HepG2 (cell line): Measurements from ENCODE around the gene SH3BP5. TPM values are rescaled to one million over a fixed set of nuclear protein-coding genes. Genes with fewer than 3 reads are reported as not detected.

ENCODE experiments used
- ATAC-seq: fragments of 200-7000 bp; cut with Tn5 transposase; 3 replicates; pipeline ENCODE4 v1.9.1; 2020; ENCODE audit warnings: mild to moderate bottlenecking, moderate library complexity
- BruUV-seq: library from RNA; stranded (reverse); fragments of 400-500 nt; replicated peaks from 2 replicates; lab custom pipeline; 2021; lab: Mats Ljungman, UMichigan
- CTCF ChIA-PET: fragments of 300-600 bp; formaldehyde crosslinking; extraction: SDS; loops from one replicate; lab custom pipeline; 2021; ENCODE audit warnings: low total read pairs, inconsistent platforms, low intra/inter-chr PET ratio; lab: Yijun Ruan, JAX
- POLR2A ChIA-PET: fragments of 350-600 bp; sonication (Branson Sonifier 250); formaldehyde crosslinking; loops from one replicate; lab custom pipeline; 2020; ENCODE audit warnings: antibody characterized with exemption, inconsistent platforms; lab: Yijun Ruan, JAX
- DNase-seq: peaks from one replicate; pipeline ENCODE4 v3.0.0-alpha.2; 2015; ENCODE audit warnings: low spot score
- FAIRE-seq: peaks from 3 replicates; lab custom pipeline; 2011; peaks lifted over from hg19 to GRCh38; lab: Jason Lieb, UNC
- H2AFZ ChIP-seq: one replicate; pipeline ENCODE4 v1.6.1; 2011; ENCODE audit warnings: low read length, inconsistent platforms
- H3K27ac ChIP-seq: fragments of 300-600 bp; 3 replicates; pipeline ENCODE4 v1.8.0; 2011; ENCODE audit warnings: mixed run types, mild to moderate bottlenecking, mixed read lengths, low read length, inconsistent platforms; ENCODE audit not compliant: insufficient read depth; ENCODE audit errors: extremely low read length
- H3K27me3 ChIP-seq, 2 experiments: fragments of 200-600 bp in 1 of 2; 2 replicates in 1 of 2; 3 replicates in 1 of 2; pipeline versions ENCODE4 v1.6.0 to v1.8.0; 2011; ENCODE audit warnings: low read length in 2 of 2, mild to moderate bottlenecking in 2 of 2, moderate library complexity in 2 of 2, inconsistent platforms in 1 of 2; ENCODE audit not compliant: insufficient read depth in 2 of 2, control insufficient read depth in 1 of 2
- H3K36me3 ChIP-seq, 2 experiments: fragments of 200-600 bp in 1 of 2; replicated peaks in 1 of 2; 2 replicates in 1 of 2; 3 replicates in 1 of 2; pipeline versions ENCODE4 v1.5.1 to v1.8.0; 2011; ENCODE audit warnings: low read length in 2 of 2, inconsistent platforms in 1 of 2; ENCODE audit not compliant: insufficient read depth in 2 of 2, control insufficient read depth in 1 of 2
- H3K4me1 ChIP-seq: 2 replicates; pipeline ENCODE4 v1.5.1; 2012; ENCODE audit warnings: low read length, inconsistent platforms; ENCODE audit not compliant: insufficient read depth
- H3K4me2 ChIP-seq: 2 replicates; pipeline ENCODE4 v1.6.0; 2011; ENCODE audit warnings: low read depth, low read length, inconsistent platforms
- H3K4me3 ChIP-seq, 3 experiments: fragments of 200-600 bp in 1 of 3; sonication (generic), shearing (Covaris generic) in 1 of 3; replicated peaks in 1 of 3; 2 replicates each; pipeline ENCODE4 v1.5.1; 2011 to 2016; ENCODE audit warnings: low read length in 3 of 3, inconsistent platforms in 2 of 3, low read depth in 2 of 3, mild to moderate bottlenecking in 2 of 3, control low read depth in 1 of 3, mixed read lengths in 1 of 3; ENCODE audit not compliant: insufficient read depth in 1 of 3
- H3K79me2 ChIP-seq: one replicate; pipeline ENCODE4 v1.6.1; 2011; ENCODE audit warnings: low read length, inconsistent platforms; ENCODE audit not compliant: insufficient read depth
- H3K9ac ChIP-seq: 2 replicates; pipeline ENCODE4 v1.6.0; 2011; ENCODE audit warnings: mild to moderate bottlenecking, low read depth, low read length, inconsistent platforms; ENCODE audit not compliant: insufficient read depth
- H3K9me3 ChIP-seq: 2 replicates; pipeline ENCODE4 v1.5.1; 2012; ENCODE audit warnings: mild to moderate bottlenecking, low read length
- H4K20me1 ChIP-seq: 2 replicates; pipeline ENCODE4 v1.6.0; 2011; ENCODE audit warnings: inconsistent platforms, mild to moderate bottlenecking, low read length, moderate library complexity; ENCODE audit not compliant: insufficient read depth
- AHR ChIP-seq: IDR thresholded peaks from 2 replicates; pipeline ENCODE4 v1.6.1; 2018; ENCODE audit warnings: missing genetic modification reagents, missing compliant biosample characterization
- GZF1 ChIP-seq: sonication (generic); formaldehyde crosslinking; IDR thresholded peaks from 2 replicates; pipeline ENCODE4 v1.5.1; 2020; ENCODE audit warnings: mild to moderate bottlenecking, missing genetic modification reagents
- PAWR ChIP-seq: sonication (generic); formaldehyde crosslinking; IDR thresholded peaks from 2 replicates; pipeline ENCODE4 v1.4.0; 2020; ENCODE audit warnings: missing genetic modification reagents, mild to moderate bottlenecking, borderline replicate concordance
- TSC22D2 ChIP-seq: sonication (generic); formaldehyde crosslinking; IDR thresholded peaks from 2 replicates; pipeline ENCODE4 v1.5.1; 2020; ENCODE audit warnings: missing genetic modification reagents, mild to moderate bottlenecking, borderline replicate concordance
- ZNF225 ChIP-seq: sonication (generic); formaldehyde crosslinking; IDR thresholded peaks from 2 replicates; pipeline ENCODE4 v1.4.0; 2020; ENCODE audit warnings: mild to moderate bottlenecking, missing genetic modification reagents
- ZNF678 ChIP-seq: sonication (generic); formaldehyde crosslinking; IDR thresholded peaks from 2 replicates; pipeline ENCODE4 v1.4.0; 2020; ENCODE audit warnings: mild to moderate bottlenecking, missing genetic modification reagents
- ZSCAN20 ChIP-seq: sonication (generic); formaldehyde crosslinking; IDR thresholded peaks from 2 replicates; pipeline ENCODE4 v1.4.0; 2020; ENCODE audit warnings: missing genetic modification reagents, mild to moderate bottlenecking, borderline replicate concordance
- WGBS: methylation state at CpG from one replicate; pipeline ENCODE4 v1.1.6; 2017; ENCODE audit warnings: low lambda C conversion rate; 5-methylcytosine and 5-hydroxymethylcytosine counted together
- in situ Hi-C: cut with HindIII; loops from 2 replicates; pipeline ENCODE4 v1.10.0; 2017; ENCODE audit warnings: low pct_unique_long_range_greater_than_20kb; ENCODE audit not compliant: extremely low pct_ligation_motif_present
- intact Hi-C: fragments of 100-400 bp; cut with micrococcal nuclease; formaldehyde crosslinking; loops from one replicate; pipeline ENCODE4 v1.10.0; 2022; ENCODE audit not compliant: unreplicated experiment
- polyA plus RNA-seq, 8 experiments: library from polyadenylated mRNA; depleted of rRNA in 3 of 8; stranded (reverse) in 7 of 8; unstranded in 1 of 8; fragments of >200 nt; fragmentation: Illumina TruSeq in 4 of 8; extraction: Trizol in 4 of 8; gene quantifications; 2 replicates each; pipeline versions ENCODE4 v1.2.1 to v1.2.3, GENCODE V29; 2011 to 2016; ENCODE audit warnings: low read depth in 4 of 8, missing spikeins in 1 of 8, mixed read lengths in 1 of 8; ENCODE audit not compliant: insufficient read depth in 1 of 8
- total RNA-seq, 5 experiments: library from RNA; depleted of rRNA; stranded (reverse); fragments of >200 nt; fragmentation: Illumina TruSeq; extraction: Trizol; gene quantifications; 2 replicates each; pipeline ENCODE4 v1.2.3, GENCODE V29; 2016; ENCODE audit warnings: low read depth in 1 of 5
- TF ChIP-seq, protein P1 (sequence below): sonication (generic); formaldehyde crosslinking; IDR thresholded peaks from 2 replicates; pipeline ENCODE4 v1.5.1; 2020; ENCODE audit warnings: mild to moderate bottlenecking, moderate library complexity, missing genetic modification reagents
- TF ChIP-seq, protein P2 (sequence below): sonication (generic); formaldehyde crosslinking; conservative IDR thresholded peaks from 2 replicates; pipeline ENCODE4 v1.8.0; 2022; ENCODE audit warnings: missing genetic modification reagents

Gene SH3BP5
- total and polyA plus RNA-seq, 2 of the 13 experiments (the other 11 are each of a cell fraction or from before 2014, with no cell fraction given): 0.09 to 0.16 TPM

DNA sequence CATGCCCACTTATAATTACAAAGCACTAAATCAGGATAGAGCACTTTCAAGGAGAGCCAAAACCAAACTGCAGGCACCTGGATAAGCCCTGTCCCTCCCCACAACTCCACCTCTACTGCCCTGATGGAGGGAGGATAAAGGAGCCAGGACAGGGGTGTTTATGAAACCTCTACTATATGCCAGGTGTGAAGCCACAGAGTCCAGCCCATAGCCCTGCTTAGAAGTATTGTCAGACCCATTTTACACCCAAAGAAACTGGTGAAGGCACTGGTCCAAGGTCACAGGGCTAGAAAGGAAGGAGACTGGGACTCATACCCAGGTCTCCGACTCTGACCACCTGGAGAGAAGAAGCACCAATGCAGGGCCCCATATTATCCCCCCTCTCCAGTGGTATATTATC, 48.7 kb downstream of the SH3BP5 start:
- Histone ChIP-seq H4K20me1 (no peaks in the 10 kb centered on the region), H2AFZ (no peak overlapping the region), H3K36me3 (no peaks in the 10 kb centered on the region), H3K27ac (no peak overlapping the region), H3K9me3 (no peaks in the 10 kb centered on the region), H3K27me3 (no peaks in the 10 kb centered on the region), H3K79me2 (no peaks in the 10 kb centered on the region), H3K4me2 (no peak overlapping the region), H3K4me3 (no peak overlapping the region), H3K9ac (no peak overlapping the region), H3K4me1 (no peaks in the 10 kb centered on the region)
- DNase-seq: no peak
- FAIRE-seq: no peak
- ChIA-PET CTCF (no interaction called here), POLR2A (no interaction called here)
- in situ Hi-C loops (no loop called here), intact Hi-C loops (no loop called here)
- no TSS peak for BruUV-seq
- 86% methylated on average over 1 of the region's 1 CpG for WGBS
- TF ChIP-seq PAWR (CRISPR knock-in tag) (no peak), ZNF225 (CRISPR knock-in tag) (no peak), AHR (CRISPR knock-in tag) (no peak), ZNF678 (CRISPR knock-in tag) (no peak), TSC22D2 (CRISPR knock-in tag) (no peak), GZF1 (CRISPR knock-in tag) (no peak), ZSCAN20 (CRISPR knock-in tag) (no peak)
- TF ChIP-seq, protein P1, sequence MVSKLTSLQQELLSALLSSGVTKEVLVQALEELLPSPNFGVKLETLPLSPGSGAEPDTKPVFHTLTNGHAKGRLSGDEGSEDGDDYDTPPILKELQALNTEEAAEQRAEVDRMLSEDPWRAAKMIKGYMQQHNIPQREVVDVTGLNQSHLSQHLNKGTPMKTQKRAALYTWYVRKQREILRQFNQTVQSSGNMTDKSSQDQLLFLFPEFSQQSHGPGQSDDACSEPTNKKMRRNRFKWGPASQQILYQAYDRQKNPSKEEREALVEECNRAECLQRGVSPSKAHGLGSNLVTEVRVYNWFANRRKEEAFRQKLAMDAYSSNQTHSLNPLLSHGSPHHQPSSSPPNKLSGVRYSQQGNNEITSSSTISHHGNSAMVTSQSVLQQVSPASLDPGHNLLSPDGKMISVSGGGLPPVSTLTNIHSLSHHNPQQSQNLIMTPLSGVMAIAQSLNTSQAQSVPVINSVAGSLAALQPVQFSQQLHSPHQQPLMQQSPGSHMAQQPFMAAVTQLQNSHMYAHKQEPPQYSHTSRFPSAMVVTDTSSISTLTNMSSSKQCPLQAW: no peak
- TF ChIP-seq, protein P2, sequence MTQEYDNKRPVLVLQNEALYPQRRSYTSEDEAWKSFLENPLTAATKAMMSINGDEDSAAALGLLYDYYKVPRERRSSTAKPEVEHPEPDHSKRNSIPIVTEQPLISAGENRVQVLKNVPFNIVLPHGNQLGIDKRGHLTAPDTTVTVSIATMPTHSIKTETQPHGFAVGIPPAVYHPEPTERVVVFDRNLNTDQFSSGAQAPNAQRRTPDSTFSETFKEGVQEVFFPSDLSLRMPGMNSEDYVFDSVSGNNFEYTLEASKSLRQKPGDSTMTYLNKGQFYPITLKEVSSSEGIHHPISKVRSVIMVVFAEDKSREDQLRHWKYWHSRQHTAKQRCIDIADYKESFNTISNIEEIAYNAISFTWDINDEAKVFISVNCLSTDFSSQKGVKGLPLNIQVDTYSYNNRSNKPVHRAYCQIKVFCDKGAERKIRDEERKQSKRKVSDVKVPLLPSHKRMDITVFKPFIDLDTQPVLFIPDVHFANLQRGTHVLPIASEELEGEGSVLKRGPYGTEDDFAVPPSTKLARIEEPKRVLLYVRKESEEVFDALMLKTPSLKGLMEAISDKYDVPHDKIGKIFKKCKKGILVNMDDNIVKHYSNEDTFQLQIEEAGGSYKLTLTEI: no peak
- no peak for ATAC-seq
